GM18907 (cell line): ENCODE measurements around the gene KRT75.

ENCODE experiments used
- ATAC-seq: cut with Tn5 transposase; IDR thresholded peaks from one replicate; pipeline ENCODE4 v1.9.1; 2021; ENCODE audit warnings: mild to moderate bottlenecking, moderate library complexity; ENCODE audit not compliant: unreplicated experiment

The KRT75 gene

GRCh38 chr12:52395761-52396434, 38.3 kb downstream of the KRT75 start:
- no peak for ATAC-seq

- ATAC-seq, result no peak
Measured at GRCh38 chr12:52394836-52395405, 39.2 kb downstream of the KRT75 start.

- no peak for ATAC-seq
Measured at GRCh38 chr12:52392465-52393007, 41.6 kb downstream of the KRT75 start.

- no peak for ATAC-seq
Measured at GRCh38 chr12:52391618-52392002, 42.6 kb downstream of the KRT75 start.

GRCh38 chr12:52390739-52391617, 43.2 kb downstream of the KRT75 start:
- ATAC-seq, result no peak

GRCh38 chr12:52389313-52390207, 44.6 kb downstream of the KRT75 start:
- ATAC-seq, result no peak

- no peak for ATAC-seq
Measured at GRCh38 chr12:52387859-52388258, 46.3 kb downstream of the KRT75 start.

GRCh38 chr12:52385226-52385702, 48.9 kb downstream of the KRT75 start, which contains the start of gene KRT84:
Gene KRT84 (minus strand): TSS chr12:52385652. CDS start chr12:52385585, 67 bp downstream.
- no peak for ATAC-seq

GRCh38 chr12:52383331-52383730, 50.8 kb downstream of the KRT75 start:
- no peak for ATAC-seq

GRCh38 chr12:52382854-52383253, 51.3 kb downstream of the KRT75 start:
- no peak for ATAC-seq

- no peak for ATAC-seq
Measured at GRCh38 chr12:52381206-52381605, 53.0 kb downstream of the KRT75 start.

- ATAC-seq, result no peak
Measured at GRCh38 chr12:52380271-52380694, 53.9 kb downstream of the KRT75 start.

- no peak for ATAC-seq
Measured at GRCh38 chr12:52379536-52379935, 54.6 kb downstream of the KRT75 start.

GRCh38 chr12:52378091-52378490, 56.1 kb downstream of the KRT75 start:
- ATAC-seq, result no peak

- ATAC-seq, result no peak
Measured at GRCh38 chr12:52377266-52377665, 56.9 kb downstream of the KRT75 start.
